CD4-positive, alpha-beta T cell treated with Interleukin-15 for 1 hour (primary cell): ENCODE measurements around the gene PNPLA2.

Source experiments
- DNase-seq: peaks from one replicate; pipeline ENCODE4 v3.0.0-alpha.2; 2020

Gene PNPLA2

GRCh38 chr11:819943-820649, 1.4 kb downstream of the PNPLA2 start:
- peak; percentile 96 for DNase-seq

GRCh38 chr11:820655-821511, 2.2 kb downstream of the PNPLA2 start:
- peak; percentile 65 for DNase-seq

- DNase-seq = no peak
Observed at GRCh38 chr11:821512-822371, 3.0 kb downstream of the PNPLA2 start.

GRCh38 chr11:823441-824291, 5.0 kb downstream of the PNPLA2 start:
- DNase-seq = no peak

- DNase-seq = no peak
Observed at GRCh38 chr11:824292-824880, 5.7 kb downstream of the PNPLA2 start.

- DNase-seq = no peak
Observed at GRCh38 chr11:824942-825341, 6.2 kb downstream of the PNPLA2 start.

- no peak for DNase-seq
Observed at GRCh38 chr11:825366-826226, 6.9 kb downstream of the PNPLA2 start.

- no peak for DNase-seq
Observed at GRCh38 chr11:826227-826621, 7.5 kb downstream of the PNPLA2 start.

- no peak for DNase-seq
Observed at GRCh38 chr11:826836-827145, 8.1 kb downstream of the PNPLA2 start.

GRCh38 chr11:827146-827896, 8.6 kb downstream of the PNPLA2 start:
- no peak for DNase-seq

- no peak for DNase-seq
Observed at GRCh38 chr11:827897-828192, 9.1 kb downstream of the PNPLA2 start, which contains the start of gene CRACR2B. CRACR2B (plus strand) TSS chr11:827919; CDS start chr11:828608, 689 bp downstream.

- DNase-seq = no peak
Observed at GRCh38 chr11:828506-829175, 9.9 kb downstream of the PNPLA2 start.

- no peak for DNase-seq
Observed at GRCh38 chr11:829176-829846, 10.6 kb downstream of the PNPLA2 start.

GRCh38 chr11:829847-830294, 11.2 kb downstream of the PNPLA2 start:
- DNase-seq = no peak

- DNase-seq = peak; percentile 65
Observed at GRCh38 chr11:830295-831117, 11.8 kb downstream of the PNPLA2 start.

GRCh38 chr11:831118-831864, 12.6 kb downstream of the PNPLA2 start:
- no peak for DNase-seq

GRCh38 chr11:831961-832528, 13.3 kb downstream of the PNPLA2 start:
- DNase-seq = no peak
